GM23338 (cell line): ENCODE data around the gene CRB2. TPM values are rescaled to one million over a fixed set of nuclear protein-coding genes. Genes with fewer than 3 reads are reported as not detected.

ENCODE experiments used
- ATAC-seq: fragments of 200-7000 bp; cut with Tn5 transposase; 3 replicates; pipeline ENCODE4 v1.9.1; 2020
- DNase-seq: peaks from one replicate; pipeline ENCODE4 v3.0.0-alpha.2; 2015; ENCODE audit warnings: low spot score
- H2AFZ ChIP-seq: fragments of 200-600 bp; sonication (generic); 2 replicates; pipeline ENCODE4 v1.8.0; 2016; ENCODE audit warnings: antibody characterized with exemption, mild to moderate bottlenecking, moderate library complexity
- H3F3A ChIP-seq: fragments of 200-600 bp; sonication (generic); replicated peaks from 2 replicates; pipeline ENCODE4 v1.8.0; 2017; ENCODE audit warnings: antibody characterized with exemption, mixed run types, low read depth
- H3K27ac ChIP-seq: fragments of 200-600 bp; sonication (generic); 2 replicates; pipeline ENCODE4 v1.6.1; 2016; ENCODE audit warnings: low read depth
- H3K27me3 ChIP-seq: fragments of 200-600 bp; sonication (generic); 2 replicates; pipeline ENCODE4 v1.8.0; 2016; ENCODE audit warnings: mild to moderate bottlenecking, mixed run types, moderate library complexity; ENCODE audit not compliant: insufficient read depth
- H3K36me3 ChIP-seq: fragments of 200-600 bp; sonication (generic); 2 replicates; pipeline ENCODE4 v1.8.0; 2016; ENCODE audit warnings: mild to moderate bottlenecking; ENCODE audit not compliant: insufficient read depth
- H3K4me1 ChIP-seq: fragments of 200-600 bp; sonication (generic); 2 replicates; pipeline ENCODE4 v1.8.0; 2016; ENCODE audit warnings: mild to moderate bottlenecking, moderate library complexity; ENCODE audit not compliant: insufficient read depth
- H3K4me2 ChIP-seq: fragments of 200-600 bp; sonication (generic); 2 replicates; pipeline ENCODE4 v1.7.1; 2017; ENCODE audit warnings: mixed run types
- H3K4me3 ChIP-seq: fragments of 200-600 bp; sonication (generic); 2 replicates; pipeline ENCODE4 v1.6.1; 2016; ENCODE audit warnings: mixed run types
- H3K79me2 ChIP-seq: fragments of 200-600 bp; sonication (generic); replicated peaks from 2 replicates; pipeline ENCODE4 v1.8.0; 2017; ENCODE audit warnings: mild to moderate bottlenecking; ENCODE audit not compliant: insufficient read depth
- H3K9me2 ChIP-seq: fragments of 200-600 bp; sonication (generic); 2 replicates; pipeline ENCODE4 v1.8.0; 2017; ENCODE audit not compliant: insufficient read depth
- H4K20me1 ChIP-seq: fragments of 200-600 bp; sonication (generic); replicated peaks from 2 replicates; pipeline ENCODE4 v1.8.0; 2017; ENCODE audit warnings: mild to moderate bottlenecking; ENCODE audit not compliant: insufficient read depth
- H3K27ac Mint-ChIP-seq: 2 replicates; pipeline ENCODE4 v1.8.0; 2020; ENCODE audit warnings: inconsistent platforms, mild to moderate bottlenecking, moderate library complexity, mixed read lengths
- H3K27me3 Mint-ChIP-seq: 3 replicates; pipeline ENCODE4 v1.8.0; 2022; ENCODE audit warnings: low read depth, mild to moderate bottlenecking, moderate library complexity, mixed read lengths, inconsistent platforms; ENCODE audit not compliant: insufficient read depth, poor library complexity
- H3K36me3 Mint-ChIP-seq: 3 replicates; pipeline ENCODE4 v1.8.0; 2021; ENCODE audit warnings: low read depth, mild to moderate bottlenecking, inconsistent platforms, moderate library complexity, mixed read lengths
- H3K4me1 Mint-ChIP-seq: 3 replicates; pipeline ENCODE4 v1.8.0; 2020; ENCODE audit warnings: mild to moderate bottlenecking, inconsistent platforms, mixed read lengths
- H3K4me3 Mint-ChIP-seq: 3 replicates; pipeline ENCODE4 v1.8.0; 2021; ENCODE audit warnings: moderate library complexity, mild to moderate bottlenecking, inconsistent platforms, mixed read lengths
- H3K9me3 Mint-ChIP-seq: 3 replicates; pipeline ENCODE4 v1.8.0; 2020; ENCODE audit warnings: moderate library complexity, mild to moderate bottlenecking, inconsistent platforms, mixed read lengths
- CREB1 ChIP-seq: fragments of 250-450 bp; sonication (Bioruptor Pico); IDR thresholded peaks from 2 replicates; pipeline ENCODE4 v1.5.0; 2020; ENCODE audit warnings: low read depth, mild to moderate bottlenecking, moderate library complexity
- CTCF ChIP-seq, 2 experiments: fragments of 200-600 bp in 1 of 2; sonication (generic) in 1 of 2; conservative IDR thresholded peaks; 2 replicates each; pipeline versions ENCODE4 v1.5.1 to v1.6.1; 2016 to 2017; ENCODE audit warnings: antibody characterized with exemption in 2 of 2, low read depth in 2 of 2, mild to moderate bottlenecking in 2 of 2, moderate library complexity in 1 of 2
- EZH2 ChIP-seq: fragments of 200-600 bp; sonication (generic); IDR thresholded peaks from one replicate; pipeline ENCODE4 v1.8.0; 2017; ENCODE audit warnings: antibody characterized with exemption, mild to moderate bottlenecking, low read depth; ENCODE audit not compliant: unreplicated experiment
- EZH2phosphoT487 ChIP-seq: fragments of 200-600 bp; sonication (generic); IDR thresholded peaks from one replicate; pipeline ENCODE4 v1.8.1; 2018; ENCODE audit warnings: antibody characterized with exemption; ENCODE audit not compliant: unreplicated experiment
- JUNB ChIP-seq: IDR thresholded peaks from one replicate; pipeline ENCODE4 v1.6.1; 2016; ENCODE audit warnings: antibody characterized with exemption; ENCODE audit not compliant: unreplicated experiment
- NANOG ChIP-seq: IDR thresholded peaks from 2 replicates; pipeline ENCODE4 v1.6.1; 2016; ENCODE audit warnings: antibody characterized with exemption, borderline replicate concordance
- POLR2AphosphoS5 ChIP-seq: IDR thresholded peaks from 2 replicates; pipeline ENCODE4 v1.6.1; 2016; ENCODE audit warnings: antibody characterized with exemption, low read depth
- REST ChIP-seq: IDR thresholded peaks from one replicate; pipeline ENCODE4 v1.6.1; 2018; ENCODE audit warnings: antibody characterized with exemption; ENCODE audit not compliant: unreplicated experiment
- STAT1 ChIP-seq: IDR thresholded peaks from one replicate; pipeline ENCODE4 v1.6.1; 2016; ENCODE audit warnings: antibody characterized with exemption; ENCODE audit not compliant: unreplicated experiment
- ZNF114 ChIP-seq: fragments of 250-450 bp; sonication (Bioruptor Pico); IDR thresholded peaks from 2 replicates; pipeline ENCODE4 v1.5.0; 2020; ENCODE audit warnings: mild to moderate bottlenecking, moderate library complexity
- ZNF331 ChIP-seq: fragments of 250-450 bp; sonication (Bioruptor Pico); IDR thresholded peaks from 2 replicates; pipeline ENCODE4 v1.5.0; 2020; ENCODE audit warnings: low read depth, mild to moderate bottlenecking, moderate library complexity
- polyA plus RNA-seq: library from polyadenylated mRNA; unstranded; fragments of >200 nt; fragmentation: Nextera tagmentation; extraction: Ambion mirVana; gene quantifications from 2 replicates; pipeline ENCODE4 v1.2.1, GENCODE V29; 2016
- total RNA-seq: library from RNA; depleted of rRNA; stranded (reverse); fragments of >200 nt; shearing (Covaris generic); gene quantifications from 2 replicates; pipeline ENCODE4 v1.2.3, GENCODE V29; 2014
- TF ChIP-seq, protein P1 (sequence below): IDR thresholded peaks from 2 replicates; pipeline ENCODE4 v1.6.1; 2016; ENCODE audit warnings: antibody characterized with exemption
- TF ChIP-seq, protein P2 (sequence below): fragments of 250-450 bp; sonication (Bioruptor Pico); IDR thresholded peaks from 2 replicates; pipeline ENCODE4 v1.5.0; 2020; ENCODE audit warnings: mild to moderate bottlenecking, moderate library complexity

The CRB2 gene
- total and polyA plus RNA-seq, 2 experiments from 2014 or later: 0.34 to 10.2 TPM

- H3K27me3 ChIP-seq: no peaks in the 10 kb centered on the region
- no peaks in the 10 kb centered on the region for H3K9me2 ChIP-seq
- no peak overlapping the region for H3K27ac ChIP-seq
- H2AFZ ChIP-seq: no peak overlapping the region
- Mint-ChIP-seq H3K27ac (no peak overlapping the region), H3K27me3 (peaks cover 12% of the 10 kb centered on the region), H3K4me3 (no peak overlapping the region), H3K9me3 (no peaks in the 10 kb centered on the region), H3K4me1 (peaks cover 14% of the 10 kb centered on the region), H3K36me3 (no peaks in the 10 kb centered on the region)
- TF ChIP-seq NANOG (no peak), STAT1 (no peak), CREB1 (CRISPR knock-in tag) (no peak), EZH2 (no peak), POLR2AphosphoS5 (no peak), ZNF331 (CRISPR knock-in tag) (no peak), ZNF114 (CRISPR knock-in tag) (no peak), REST (no peak), JUNB (no peak), CTCF (conservative IDR thresholded peaks at IDR 0.05; ENCODE audit: low read depth in 2 of 2) (no peak), EZH2phosphoT487 (no peak)
- TF ChIP-seq, protein P1, sequence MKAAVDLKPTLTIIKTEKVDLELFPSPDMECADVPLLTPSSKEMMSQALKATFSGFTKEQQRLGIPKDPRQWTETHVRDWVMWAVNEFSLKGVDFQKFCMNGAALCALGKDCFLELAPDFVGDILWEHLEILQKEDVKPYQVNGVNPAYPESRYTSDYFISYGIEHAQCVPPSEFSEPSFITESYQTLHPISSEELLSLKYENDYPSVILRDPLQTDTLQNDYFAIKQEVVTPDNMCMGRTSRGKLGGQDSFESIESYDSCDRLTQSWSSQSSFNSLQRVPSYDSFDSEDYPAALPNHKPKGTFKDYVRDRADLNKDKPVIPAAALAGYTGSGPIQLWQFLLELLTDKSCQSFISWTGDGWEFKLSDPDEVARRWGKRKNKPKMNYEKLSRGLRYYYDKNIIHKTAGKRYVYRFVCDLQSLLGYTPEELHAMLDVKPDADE: no peak
- TF ChIP-seq, protein P2, sequence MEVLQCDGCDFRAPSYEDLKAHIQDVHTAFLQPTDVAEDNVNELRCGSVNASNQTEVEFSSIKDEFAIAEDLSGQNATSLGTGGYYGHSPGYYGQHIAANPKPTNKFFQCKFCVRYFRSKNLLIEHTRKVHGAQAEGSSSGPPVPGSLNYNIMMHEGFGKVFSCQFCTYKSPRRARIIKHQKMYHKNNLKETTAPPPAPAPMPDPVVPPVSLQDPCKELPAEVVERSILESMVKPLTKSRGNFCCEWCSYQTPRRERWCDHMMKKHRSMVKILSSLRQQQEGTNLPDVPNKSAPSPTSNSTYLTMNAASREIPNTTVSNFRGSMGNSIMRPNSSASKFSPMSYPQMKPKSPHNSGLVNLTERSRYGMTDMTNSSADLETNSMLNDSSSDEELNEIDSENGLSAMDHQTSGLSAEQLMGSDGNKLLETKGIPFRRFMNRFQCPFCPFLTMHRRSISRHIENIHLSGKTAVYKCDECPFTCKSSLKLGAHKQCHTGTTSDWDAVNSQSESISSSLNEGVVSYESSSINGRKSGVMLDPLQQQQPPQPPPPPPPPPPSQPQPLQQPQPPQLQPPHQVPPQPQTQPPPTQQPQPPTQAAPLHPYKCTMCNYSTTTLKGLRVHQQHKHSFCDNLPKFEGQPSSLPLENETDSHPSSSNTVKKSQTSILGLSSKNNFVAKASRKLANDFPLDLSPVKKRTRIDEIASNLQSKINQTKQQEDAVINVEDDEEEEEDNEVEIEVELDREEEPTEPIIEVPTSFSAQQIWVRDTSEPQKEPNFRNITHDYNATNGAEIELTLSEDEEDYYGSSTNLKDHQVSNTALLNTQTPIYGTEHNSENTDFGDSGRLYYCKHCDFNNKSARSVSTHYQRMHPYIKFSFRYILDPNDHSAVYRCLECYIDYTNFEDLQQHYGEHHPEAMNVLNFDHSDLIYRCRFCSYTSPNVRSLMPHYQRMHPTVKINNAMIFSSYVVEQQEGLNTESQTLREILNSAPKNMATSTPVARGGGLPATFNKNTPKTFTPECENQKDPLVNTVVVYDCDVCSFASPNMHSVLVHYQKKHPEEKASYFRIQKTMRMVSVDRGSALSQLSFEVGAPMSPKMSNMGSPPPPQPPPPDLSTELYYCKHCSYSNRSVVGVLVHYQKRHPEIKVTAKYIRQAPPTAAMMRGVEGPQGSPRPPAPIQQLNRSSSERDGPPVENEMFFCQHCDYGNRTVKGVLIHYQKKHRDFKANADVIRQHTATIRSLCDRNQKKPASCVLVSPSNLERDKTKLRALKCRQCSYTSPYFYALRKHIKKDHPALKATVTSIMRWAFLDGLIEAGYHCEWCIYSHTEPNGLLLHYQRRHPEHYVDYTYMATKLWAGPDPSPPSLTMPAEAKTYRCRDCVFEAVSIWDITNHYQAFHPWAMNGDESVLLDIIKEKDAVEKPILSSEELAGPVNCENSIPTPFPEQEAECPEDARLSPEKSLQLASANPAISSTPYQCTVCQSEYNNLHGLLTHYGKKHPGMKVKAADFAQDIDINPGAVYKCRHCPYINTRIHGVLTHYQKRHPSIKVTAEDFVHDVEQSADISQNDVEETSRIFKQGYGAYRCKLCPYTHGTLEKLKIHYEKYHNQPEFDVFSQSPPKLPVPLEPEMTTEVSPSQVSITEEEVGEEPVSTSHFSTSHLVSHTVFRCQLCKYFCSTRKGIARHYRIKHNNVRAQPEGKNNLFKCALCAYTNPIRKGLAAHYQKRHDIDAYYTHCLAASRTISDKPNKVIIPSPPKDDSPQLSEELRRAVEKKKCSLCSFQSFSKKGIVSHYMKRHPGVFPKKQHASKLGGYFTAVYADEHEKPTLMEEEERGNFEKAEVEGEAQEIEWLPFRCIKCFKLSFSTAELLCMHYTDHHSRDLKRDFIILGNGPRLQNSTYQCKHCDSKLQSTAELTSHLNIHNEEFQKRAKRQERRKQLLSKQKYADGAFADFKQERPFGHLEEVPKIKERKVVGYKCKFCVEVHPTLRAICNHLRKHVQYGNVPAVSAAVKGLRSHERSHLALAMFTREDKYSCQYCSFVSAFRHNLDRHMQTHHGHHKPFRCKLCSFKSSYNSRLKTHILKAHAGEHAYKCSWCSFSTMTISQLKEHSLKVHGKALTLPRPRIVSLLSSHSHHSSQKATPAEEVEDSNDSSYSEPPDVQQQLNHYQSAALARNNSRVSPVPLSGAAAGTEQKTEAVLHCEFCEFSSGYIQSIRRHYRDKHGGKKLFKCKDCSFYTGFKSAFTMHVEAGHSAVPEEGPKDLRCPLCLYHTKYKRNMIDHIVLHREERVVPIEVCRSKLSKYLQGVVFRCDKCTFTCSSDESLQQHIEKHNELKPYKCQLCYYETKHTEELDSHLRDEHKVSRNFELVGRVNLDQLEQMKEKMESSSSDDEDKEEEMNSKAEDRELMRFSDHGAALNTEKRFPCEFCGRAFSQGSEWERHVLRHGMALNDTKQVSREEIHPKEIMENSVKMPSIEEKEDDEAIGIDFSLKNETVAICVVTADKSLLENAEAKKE (CRISPR knock-in tag): no peak
- DNase-seq: no peak
- no peaks in the 10 kb centered on the region for H3K36me3 ChIP-seq
- no peak overlapping the region for H3K4me3 ChIP-seq
- H3K4me2 ChIP-seq: no peak overlapping the region
- no peaks in the 10 kb centered on the region for H3K79me2 ChIP-seq
- 0 out of 2 replicates have a peak, but pooled peaks cover 2% of the 10 kb centered on the region for H4K20me1 ChIP-seq
- peaks cover 4% of the 10 kb centered on the region; the same call in 1 of the 2 replicates for H3K4me1 ChIP-seq
- peak; percentile 17; the same call in 2 of the 3 replicates for ATAC-seq
- H3F3A ChIP-seq: no peaks in the 10 kb centered on the region
Observed at GRCh38 chr9:123408313-123409262, 52.6 kb downstream of the CRB2 start.
